HEK293T (cell line): ENCODE measurements around the gene ZNF831.
A peak's percentile ranks its signal among the peaks of the same experiment; 100 is the strongest.

Experiments
- CTCF ChIA-PET: fragments of 350-600 bp; formaldehyde crosslinking; extraction: SDS; loops from one replicate; lab custom pipeline; 2021; ENCODE audit warnings: antibody characterized with exemption, inconsistent platforms; lab: Yijun Ruan, JAX
- POLR2A ChIA-PET: fragments of 350-600 bp; formaldehyde crosslinking; extraction: SDS; loops from one replicate; lab custom pipeline; 2020; ENCODE audit warnings: antibody characterized with exemption, inconsistent platforms; lab: Yijun Ruan, JAX
- DNase-seq: peaks from one replicate; pipeline ENCODE4 v3.0.0; 2012; ENCODE audit warnings: mixed read lengths; ENCODE audit errors: extremely low spot score
- ARNT ChIP-seq: fragments of 450-650 bp; IDR thresholded peaks from 2 replicates; pipeline ENCODE4 v1.6.1; 2017; ENCODE audit warnings: mild to moderate bottlenecking
- BHLHE40 ChIP-seq: fragments of 450-650 bp; IDR thresholded peaks from 2 replicates; pipeline ENCODE4 v1.6.1; 2016; ENCODE audit warnings: mild to moderate bottlenecking, moderate library complexity, borderline replicate concordance
- CTBP1 ChIP-seq: fragments of 450-650 bp; IDR thresholded peaks from 2 replicates; pipeline ENCODE4 v1.6.1; 2016; ENCODE audit warnings: borderline replicate concordance
- ELF4 ChIP-seq: fragments of 450-650 bp; IDR thresholded peaks from 2 replicates; pipeline ENCODE4 v1.6.1; 2017; ENCODE audit warnings: antibody characterized with exemption
- FOXA1 ChIP-seq: fragments of 450-650 bp; IDR thresholded peaks from 2 replicates; pipeline ENCODE4 v1.6.1; 2016; ENCODE audit warnings: mild to moderate bottlenecking
- FOXK2 ChIP-seq: fragments of 450-650 bp; IDR thresholded peaks from 2 replicates; pipeline ENCODE4 v1.6.1; 2016; ENCODE audit warnings: mild to moderate bottlenecking
- FOXM1 ChIP-seq: fragments of 450-650 bp; IDR thresholded peaks from 2 replicates; pipeline ENCODE4 v1.6.1; 2017; ENCODE audit warnings: mild to moderate bottlenecking, borderline replicate concordance
- HDGF ChIP-seq: fragments of 450-650 bp; IDR thresholded peaks from 2 replicates; pipeline ENCODE4 v1.6.1; 2017; ENCODE audit warnings: antibody characterized with exemption, borderline replicate concordance
- L3MBTL2 ChIP-seq: fragments of 450-650 bp; conservative IDR thresholded peaks from 2 replicates; pipeline ENCODE4 v1.6.1; 2016; ENCODE audit warnings: mild to moderate bottlenecking
- LEF1 ChIP-seq: fragments of 450-650 bp; IDR thresholded peaks from 2 replicates; pipeline ENCODE4 v1.6.1; 2017; ENCODE audit warnings: mild to moderate bottlenecking, borderline replicate concordance
- NFRKB ChIP-seq: fragments of 450-650 bp; IDR thresholded peaks from 2 replicates; pipeline ENCODE4 v1.6.1; 2016; ENCODE audit warnings: mild to moderate bottlenecking, moderate library complexity
- PKNOX1 ChIP-seq: fragments of 450-650 bp; IDR thresholded peaks from 2 replicates; pipeline ENCODE4 v1.6.1; 2016
- SP1 ChIP-seq: fragments of 450-650 bp; IDR thresholded peaks from 2 replicates; pipeline ENCODE4 v1.6.1; 2017
- SUZ12 ChIP-seq: fragments of 450-650 bp; IDR thresholded peaks from 2 replicates; pipeline ENCODE4 v1.6.1; 2016; ENCODE audit warnings: mild to moderate bottlenecking
- TARDBP ChIP-seq: fragments of 450-650 bp; IDR thresholded peaks from 2 replicates; pipeline ENCODE4 v1.6.1; 2016
- ZNF384 ChIP-seq: fragments of 450-650 bp; IDR thresholded peaks from 2 replicates; pipeline ENCODE4 v1.6.1; 2016

Gene ZNF831

DNA sequence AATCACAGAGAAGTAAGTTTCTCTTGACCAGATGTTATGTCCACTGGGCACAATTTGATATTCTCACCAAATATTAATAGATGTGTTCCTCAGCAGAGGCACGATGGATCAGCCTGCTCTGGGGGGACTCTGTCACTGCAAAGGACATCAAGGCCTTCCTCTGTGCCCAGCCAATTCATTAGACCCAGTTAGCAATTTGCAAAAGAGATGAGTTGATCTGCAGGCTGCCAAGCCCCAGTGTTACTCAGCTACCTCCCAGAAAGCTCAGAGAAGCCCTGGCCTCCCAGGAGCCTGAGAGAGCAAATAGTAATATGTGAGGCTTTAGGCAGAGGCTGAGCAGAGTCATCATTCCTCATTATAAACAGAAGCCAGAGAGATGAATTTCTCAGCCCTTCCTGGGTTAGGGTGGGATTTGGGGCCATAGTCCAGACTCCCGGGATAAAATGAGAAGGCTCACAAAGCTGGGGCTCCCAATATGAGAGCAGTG, 54.2 kb downstream of the ZNF831 start:
- CTCF ChIA-PET = no interaction called here
- POLR2A ChIA-PET = no interaction called here
- no peak for DNase-seq
- no peak for TF ChIP-seq FOXA1
- no peak for TF ChIP-seq TARDBP

DNA sequence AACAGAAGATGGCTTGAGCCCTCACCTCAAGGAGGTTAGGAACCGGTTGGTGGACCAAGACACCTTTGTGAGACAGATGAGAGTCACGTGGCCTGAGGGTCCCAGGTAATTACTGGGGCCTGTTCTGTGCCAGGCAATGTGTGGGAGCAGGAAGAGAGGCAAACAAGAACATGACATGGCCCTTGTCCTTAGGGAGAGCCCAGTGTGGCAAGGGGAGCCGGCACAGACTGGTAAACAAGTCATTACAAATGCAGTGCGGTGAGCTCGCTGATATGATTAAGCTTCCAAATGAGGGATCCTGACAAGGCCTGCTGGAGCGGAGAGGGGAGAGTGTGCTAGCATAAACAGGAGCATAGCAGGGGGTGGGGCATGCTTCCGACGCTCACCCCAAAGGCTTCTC, 55.6 kb downstream of the ZNF831 start:
- POLR2A ChIA-PET = no interaction called here
- CTCF ChIA-PET = no interaction called here
- no peak for DNase-seq
- TF ChIP-seq PKNOX1 (no peak), SP1 (no peak), L3MBTL2 (no peak), FOXK2 (no peak), TARDBP (no peak), FOXA1 (no peak), ELF4 (no peak), HDGF (no peak), FOXM1 (no peak), ARNT (no peak), LEF1 (no peak), CTBP1 (no peak), ZNF384 (no peak), NFRKB (no peak), BHLHE40 (no peak)

GRCh38 chr20:59220161-59220560, 56.5 kb downstream of the ZNF831 start:
- no peak for DNase-seq
- ChIA-PET POLR2A (no interaction called here), CTCF (no interaction called here)
- no peak for TF ChIP-seq LEF1

GRCh38 chr20:59221049-59221706, 57.6 kb downstream of the ZNF831 start:
- DNase-seq = peak; percentile 28
- no peak for TF ChIP-seq FOXK2
- no peak for TF ChIP-seq HDGF
- no peak for TF ChIP-seq L3MBTL2
- TF ChIP-seq ARNT = no peak
- TF ChIP-seq SP1 = no peak
- no peak for TF ChIP-seq FOXM1
- no peak for TF ChIP-seq SUZ12
- no peak for TF ChIP-seq ZNF384
- POLR2A ChIA-PET = interaction anchor here (2.0 kb wide), 1 partner anchor 189 kb away, joined by 7 read pairs; the partner anchor contains the start of gene ATP5F1E
- CTCF ChIA-PET = interaction anchor here (1.0 to 1.3 kb wide), 3 partner anchors 13 to 357 kb away, joined by 3 to 7 read pairs (median 4); no protein-coding TSS in a partner anchor

GRCh38 chr20:59221707-59222252, 58.2 kb downstream of the ZNF831 start:
- no peak for DNase-seq
- TF ChIP-seq FOXM1 (no peak), FOXK2 (no peak), SUZ12 (no peak), SP1 (no peak), LEF1 (no peak), L3MBTL2 (no peak), CTBP1 (no peak)
- ChIA-PET POLR2A (interaction anchor here (0.9 to 2.0 kb wide), 2 partner anchors 190 to 355 kb away, joined by 3 to 7 read pairs; partner anchors contain the start of gene ATP5F1E), CTCF (interaction anchor here (0.6 to 1.4 kb wide), 7 partner anchors 9 to 510 kb away, joined by 3 to 7 read pairs (median 4); no protein-coding TSS in a partner anchor)

DNA sequence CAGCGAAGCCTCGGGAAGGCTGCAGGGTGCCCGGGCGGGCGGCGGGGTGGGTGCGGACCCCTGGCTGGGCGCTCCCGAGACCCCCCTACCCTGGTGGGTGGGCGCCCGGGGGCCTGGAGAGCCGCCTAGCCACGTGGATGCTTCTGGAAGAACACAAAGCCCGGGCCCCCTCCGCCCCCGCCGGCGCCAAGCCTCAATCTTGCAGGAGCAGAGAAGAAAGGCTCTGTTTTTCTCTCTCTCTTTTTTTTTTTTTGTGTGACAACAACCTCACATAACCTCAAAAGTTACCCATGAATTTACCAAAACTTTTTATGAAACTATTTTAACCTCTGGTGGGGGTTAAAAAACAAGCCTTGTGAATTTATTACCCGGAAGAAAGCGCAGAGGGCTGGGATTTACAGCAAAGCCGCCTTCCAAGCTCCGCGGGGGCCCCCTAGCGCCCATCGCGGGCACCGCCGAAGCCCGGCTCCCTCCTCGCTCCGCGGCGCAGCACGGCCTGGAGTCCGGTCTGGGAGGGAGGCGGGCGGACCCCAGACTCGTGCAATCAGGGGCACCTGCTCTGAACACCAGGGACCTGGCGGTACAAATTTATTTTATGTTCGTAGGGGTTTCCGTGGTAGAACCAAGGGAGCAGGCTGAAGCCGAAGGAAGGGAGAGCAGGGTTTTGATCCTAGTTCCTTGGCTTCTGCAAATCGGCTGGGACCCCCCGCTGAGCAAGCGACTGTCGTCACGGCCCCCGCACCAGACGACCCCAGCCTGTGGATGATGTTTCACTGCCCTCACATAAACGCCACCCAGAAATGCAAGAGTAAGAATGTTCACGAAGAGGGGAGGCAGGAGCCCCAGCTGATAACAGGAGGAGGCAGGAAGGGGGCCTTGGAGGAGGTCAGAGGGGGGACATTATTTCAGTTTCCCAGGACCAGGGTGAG, 58.9 kb downstream of the ZNF831 start:
- ChIA-PET POLR2A (interaction anchor here (0.9 to 2.0 kb wide), 2 partner anchors 190 to 356 kb away, joined by 3 to 7 read pairs; partner anchors contain the start of gene ATP5F1E), CTCF (interaction anchor here (0.6 to 1.4 kb wide), 10 partner anchors 9 to 1828 kb away, joined by 3 to 7 read pairs (median 4); no protein-coding TSS in a partner anchor)
- TF ChIP-seq L3MBTL2 = peak; percentile 22; the same call in 1 of the 2 replicates
- 0 out of 2 replicates have a peak, but pooled peaks have one; percentile 14 for TF ChIP-seq ELF4
- TF ChIP-seq FOXK2 = no peak
- no peak for TF ChIP-seq BHLHE40
- no peak for TF ChIP-seq LEF1
- TF ChIP-seq NFRKB = no peak
- no peak for TF ChIP-seq TARDBP
- no peak for TF ChIP-seq CTBP1
- no peak for TF ChIP-seq FOXA1
- DNase-seq = peak; percentile 84

DNA sequence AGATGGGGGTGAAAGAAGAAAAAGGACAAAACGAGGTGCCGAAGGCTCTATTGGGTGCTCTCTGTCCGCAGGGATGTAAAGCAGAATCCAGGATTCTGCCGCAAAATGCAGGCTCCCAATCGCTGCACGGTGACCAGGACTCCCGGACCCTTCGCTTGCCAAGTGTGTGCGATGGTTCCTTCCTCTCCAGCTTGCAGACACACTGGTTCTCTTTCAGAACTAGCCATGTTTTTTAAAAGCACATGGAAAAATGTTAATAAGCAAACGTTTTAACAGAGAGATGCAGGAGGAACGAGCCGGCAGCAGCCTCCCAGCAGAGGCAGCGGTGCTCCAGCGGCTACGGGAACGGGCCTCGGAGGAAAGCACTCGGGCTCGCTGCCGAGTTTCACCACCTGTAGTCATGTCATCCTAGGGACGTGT, 59.6 kb downstream of the ZNF831 start:
- POLR2A ChIA-PET = no interaction called here
- TF ChIP-seq HDGF = no peak
- no peak for TF ChIP-seq ARNT
- no peak for TF ChIP-seq L3MBTL2
- TF ChIP-seq ZNF384 = no peak
- TF ChIP-seq PKNOX1 = no peak
- no peak for TF ChIP-seq SUZ12
- no peak for TF ChIP-seq CTBP1
- TF ChIP-seq FOXM1 = no peak
- TF ChIP-seq SP1 = no peak
- peak; percentile 48 for DNase-seq
- CTCF ChIA-PET = interaction anchor here (0.6 to 1.4 kb wide), 2 partner anchors 171 to 1828 kb away, joined by 3 to 5 read pairs; no protein-coding TSS in a partner anchor
